Mucosa of rectum (tissue), 2 donors: ENCODE measurements around the gene GJC1.

ENCODE experiments used
- H3K27ac ChIP-seq, 2 donors: one replicate each; pipeline ENCODE4 v1.7.0; 2013; ENCODE audit warnings: inconsistent platforms in 2 of 2, low read depth in 2 of 2, low read length in 2 of 2
- H3K27me3 ChIP-seq, 2 donors: one replicate each; pipeline ENCODE4 v1.7.0; 2013; ENCODE audit warnings: low read length in 2 of 2; ENCODE audit not compliant: control insufficient read depth in 2 of 2, insufficient read depth in 2 of 2
- H3K36me3 ChIP-seq, 2 donors: one replicate each; pipeline ENCODE4 v1.7.0; 2013; ENCODE audit warnings: low read length in 2 of 2; ENCODE audit not compliant: control insufficient read depth in 2 of 2, insufficient read depth in 2 of 2
- H3K4me1 ChIP-seq, 2 donors: one replicate each; pipeline ENCODE4 v1.7.0; 2013; ENCODE audit warnings: low read length in 2 of 2, mild to moderate bottlenecking in 1 of 2; ENCODE audit not compliant: control insufficient read depth in 2 of 2, insufficient read depth in 2 of 2
- H3K4me3 ChIP-seq, 2 donors: one replicate each; pipeline ENCODE4 v1.7.0; 2013; ENCODE audit warnings: low read length in 2 of 2
- H3K9ac ChIP-seq, 2 donors: one replicate each; pipeline ENCODE4 v1.7.0; 2013; ENCODE audit warnings: low read length in 2 of 2, low read depth in 1 of 2, mild to moderate bottlenecking in 1 of 2
- H3K9me3 ChIP-seq, 2 donors: one replicate each; pipeline ENCODE4 v1.7.0; 2013; ENCODE audit warnings: low read length in 2 of 2; ENCODE audit not compliant: control insufficient read depth in 2 of 2
- donor health status: healthy.
- donor health status: Normal muscosa, but diverticular disease.

GJC1 gene

GRCh38 chr17:44846206-44846605 lies 16.1 kb upstream of the GJC1 start:
- no peak overlapping the region for H3K9ac ChIP-seq
- H3K27me3 ChIP-seq: no peaks in the 10 kb centered on the region
- peaks cover 9 to 12% of the 10 kb centered on the region in 2 donors for H3K36me3 ChIP-seq
- no peaks in the 10 kb centered on the region for H3K9me3 ChIP-seq
- no peaks in the 10 kb centered on the region for H3K4me1 ChIP-seq
- no peak overlapping the region for H3K27ac ChIP-seq
- no peak overlapping the region for H3K4me3 ChIP-seq

GRCh38 chr17:44844390-44844830 lies 14.3 kb upstream of the GJC1 start:
- no peak overlapping the region for H3K9ac ChIP-seq
- no peaks in the 10 kb centered on the region for H3K9me3 ChIP-seq
- no peak overlapping the region for H3K4me3 ChIP-seq
- no peaks in the 10 kb centered on the region for H3K36me3 ChIP-seq
- H3K4me1 ChIP-seq: no peaks in the 10 kb centered on the region
- no peak overlapping the region for H3K27ac ChIP-seq
- H3K27me3 ChIP-seq: no peaks in the 10 kb centered on the region

GRCh38 chr17:44842748-44843147 lies 12.7 kb upstream of the GJC1 start:
- H3K27me3 ChIP-seq: no peaks in the 10 kb centered on the region
- H3K9ac ChIP-seq: no peak overlapping the region
- H3K9me3 ChIP-seq: no peaks in the 10 kb centered on the region
- no peaks in the 10 kb centered on the region for H3K36me3 ChIP-seq
- no peak overlapping the region for H3K4me3 ChIP-seq
- H3K27ac ChIP-seq: no peak overlapping the region
- no peaks in the 10 kb centered on the region for H3K4me1 ChIP-seq

GRCh38 chr17:44840936-44841335 lies 10.8 kb upstream of the GJC1 start:
- H3K4me3 ChIP-seq: no peak overlapping the region
- H3K9me3 ChIP-seq: no peaks in the 10 kb centered on the region
- no peak overlapping the region for H3K27ac ChIP-seq

GRCh38 chr17:44840274-44840673 lies 10.2 kb upstream of the GJC1 start:
- no peak overlapping the region for H3K4me3 ChIP-seq
- H3K4me1 ChIP-seq: no peaks in the 10 kb centered on the region
- H3K9ac ChIP-seq: no peak overlapping the region
- H3K36me3 ChIP-seq: no peaks in the 10 kb centered on the region
- H3K27me3 ChIP-seq: no peaks in the 10 kb centered on the region
- H3K9me3 ChIP-seq: no peaks in the 10 kb centered on the region
- H3K27ac ChIP-seq: no peak overlapping the region

More at GRCh38 chr17:44840936-44841335, 10.8 kb upstream of the GJC1 start:
- Histone ChIP-seq H3K27me3 (no peaks in the 10 kb centered on the region), H3K9ac (no peak overlapping the region), H3K36me3 (no peaks in the 10 kb centered on the region), H3K4me1 (no peaks in the 10 kb centered on the region)

- Histone ChIP-seq H3K27ac (no peak overlapping the region), H3K9ac (no peak overlapping the region), H3K9me3 (no peaks in the 10 kb centered on the region), H3K4me3 (no peak overlapping the region), H3K4me1 (no peaks in the 10 kb centered on the region), H3K27me3 (peaks cover 0 to 4% of the 10 kb centered on the region in 2 donors), H3K36me3 (no peaks in the 10 kb centered on the region)
Measured at GRCh38 chr17:44837196-44837595, 7.1 kb upstream of the GJC1 start.

GRCh38 chr17:44832805-44833204 lies 2.7 kb upstream of the GJC1 start:
- H3K4me3 ChIP-seq: no peak overlapping the region
- no peaks in the 10 kb centered on the region for H3K36me3 ChIP-seq

GRCh38 chr17:44831371-44831770 lies 1.3 kb upstream of the GJC1 start:
- H3K4me3 ChIP-seq: no peak overlapping the region
- H3K27me3 ChIP-seq: peaks cover 19 to 30% of the 10 kb centered on the region in 2 donors
- H3K9me3 ChIP-seq: no peaks in the 10 kb centered on the region
- H3K4me1 ChIP-seq: peaks cover 0 to 5% of the 10 kb centered on the region in 2 donors
- no peak overlapping the region for H3K9ac ChIP-seq
- no peaks in the 10 kb centered on the region for H3K36me3 ChIP-seq
- no peak overlapping the region for H3K27ac ChIP-seq

More at GRCh38 chr17:44832805-44833204, 2.7 kb upstream of the GJC1 start:
- Histone ChIP-seq H3K9me3 (no peaks in the 10 kb centered on the region), H3K9ac (no peak overlapping the region), H3K4me1 (peaks cover 0 to 5% of the 10 kb centered on the region in 2 donors), H3K27ac (no peak overlapping the region), H3K27me3 (peaks cover 15 to 27% of the 10 kb centered on the region in 2 donors)

- peaks cover 0 to 5% of the 10 kb centered on the region in 2 donors for H3K4me1 ChIP-seq
- H3K27me3 ChIP-seq: peaks cover 19 to 30% of the 10 kb centered on the region in 2 donors
- peak overlapping the region; percentile 31 for H3K4me3 ChIP-seq
- H3K9ac ChIP-seq: no peak overlapping the region
- peak overlapping the region in 1 of 2 donors; percentile 16 for H3K27ac ChIP-seq
- H3K36me3 ChIP-seq: no peaks in the 10 kb centered on the region
- H3K9me3 ChIP-seq: no peaks in the 10 kb centered on the region
Measured at GRCh38 chr17:44830359-44831288, 537 bp upstream of the GJC1 start.

GRCh38 chr17:44828919-44829522 lies 1.1 kb downstream of the GJC1 start:
- Histone ChIP-seq H3K27ac (peak overlapping the region in 1 of 2 donors; percentile 61), H3K9ac (peak overlapping the region in 1 of 2 donors; percentile 39), H3K4me3 (peak overlapping the region; percentile 6 to 67)

More at GRCh38 chr17:44828919-44829522, 1.1 kb downstream of the GJC1 start:
- H3K36me3 ChIP-seq: no peaks in the 10 kb centered on the region
- peaks cover 19 to 30% of the 10 kb centered on the region in 2 donors for H3K27me3 ChIP-seq
- no peaks in the 10 kb centered on the region for H3K9me3 ChIP-seq
- peaks cover 0 to 5% of the 10 kb centered on the region in 2 donors for H3K4me1 ChIP-seq
